ENCODE measurements around the gene HRH1.

HRH1 gene

DNA sequence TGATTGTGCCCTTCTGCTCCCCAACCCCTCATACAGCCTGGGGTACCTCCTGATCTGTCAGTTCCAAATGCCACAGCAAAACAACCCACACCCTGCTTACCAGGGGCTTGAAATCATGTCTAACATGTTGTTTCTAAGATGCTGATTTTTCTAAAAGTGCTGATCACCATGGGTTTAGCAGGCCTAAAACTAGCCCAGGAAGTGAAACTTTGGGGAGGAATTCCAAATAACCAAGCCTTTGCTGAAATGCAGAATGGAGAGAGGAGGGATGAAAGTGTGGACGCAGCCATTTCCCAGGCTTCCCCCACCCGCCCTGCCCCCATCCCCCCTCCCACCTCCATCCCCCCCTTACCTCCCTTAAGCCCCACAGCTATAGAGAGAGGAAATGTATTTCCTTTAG lies 2.0 kb upstream of the HRH1 start:
- TF ChIP-seq, protein P1, sequence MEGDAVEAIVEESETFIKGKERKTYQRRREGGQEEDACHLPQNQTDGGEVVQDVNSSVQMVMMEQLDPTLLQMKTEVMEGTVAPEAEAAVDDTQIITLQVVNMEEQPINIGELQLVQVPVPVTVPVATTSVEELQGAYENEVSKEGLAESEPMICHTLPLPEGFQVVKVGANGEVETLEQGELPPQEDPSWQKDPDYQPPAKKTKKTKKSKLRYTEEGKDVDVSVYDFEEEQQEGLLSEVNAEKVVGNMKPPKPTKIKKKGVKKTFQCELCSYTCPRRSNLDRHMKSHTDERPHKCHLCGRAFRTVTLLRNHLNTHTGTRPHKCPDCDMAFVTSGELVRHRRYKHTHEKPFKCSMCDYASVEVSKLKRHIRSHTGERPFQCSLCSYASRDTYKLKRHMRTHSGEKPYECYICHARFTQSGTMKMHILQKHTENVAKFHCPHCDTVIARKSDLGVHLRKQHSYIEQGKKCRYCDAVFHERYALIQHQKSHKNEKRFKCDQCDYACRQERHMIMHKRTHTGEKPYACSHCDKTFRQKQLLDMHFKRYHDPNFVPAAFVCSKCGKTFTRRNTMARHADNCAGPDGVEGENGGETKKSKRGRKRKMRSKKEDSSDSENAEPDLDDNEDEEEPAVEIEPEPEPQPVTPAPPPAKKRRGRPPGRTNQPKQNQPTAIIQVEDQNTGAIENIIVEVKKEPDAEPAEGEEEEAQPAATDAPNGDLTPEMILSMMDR (IDR thresholded peaks at IDR 0.05; ENCODE audit: borderline replicate concordance, control extremely low read depth, extremely low read depth, insufficient read depth, missing control alignments) = no peak
- in situ Hi-C loops (cut with MboI; ENCODE audit: low sequenced_read_pairs, unreplicated experiment) = no loop called here

DNA sequence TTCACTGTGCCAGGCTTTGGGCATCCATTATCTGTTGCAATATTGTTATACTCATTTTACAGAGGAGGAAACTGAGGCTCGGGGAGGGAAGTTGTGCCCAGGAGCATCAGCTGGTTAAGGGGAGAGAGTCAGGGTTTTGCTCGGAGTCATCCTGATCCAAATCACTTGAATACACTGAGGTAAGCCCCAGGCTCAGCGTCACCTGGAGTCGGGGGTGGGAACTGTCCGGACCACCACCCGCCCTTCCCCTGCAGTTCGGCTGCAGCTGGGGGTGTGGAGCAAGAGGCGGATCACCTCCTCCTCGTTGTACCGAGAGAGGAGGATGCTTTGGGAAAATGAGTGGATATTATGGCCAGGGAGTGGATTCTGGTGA lies 646 bp downstream of the HRH1 start:
- in situ Hi-C loops (cut with MboI; ENCODE audit: low sequenced_read_pairs, unreplicated experiment) = no loop called here
- DNase-seq (ENCODE audit: low spot score) = no peak
- TF ChIP-seq, protein P1 (IDR thresholded peaks at IDR 0.05; ENCODE audit: borderline replicate concordance, control extremely low read depth, extremely low read depth, insufficient read depth, missing control alignments) = no peak

More for the DNA sequence above, 2.0 kb upstream of the HRH1 start:
- DNase-seq (ENCODE audit: low spot score) = no peak

DNA sequence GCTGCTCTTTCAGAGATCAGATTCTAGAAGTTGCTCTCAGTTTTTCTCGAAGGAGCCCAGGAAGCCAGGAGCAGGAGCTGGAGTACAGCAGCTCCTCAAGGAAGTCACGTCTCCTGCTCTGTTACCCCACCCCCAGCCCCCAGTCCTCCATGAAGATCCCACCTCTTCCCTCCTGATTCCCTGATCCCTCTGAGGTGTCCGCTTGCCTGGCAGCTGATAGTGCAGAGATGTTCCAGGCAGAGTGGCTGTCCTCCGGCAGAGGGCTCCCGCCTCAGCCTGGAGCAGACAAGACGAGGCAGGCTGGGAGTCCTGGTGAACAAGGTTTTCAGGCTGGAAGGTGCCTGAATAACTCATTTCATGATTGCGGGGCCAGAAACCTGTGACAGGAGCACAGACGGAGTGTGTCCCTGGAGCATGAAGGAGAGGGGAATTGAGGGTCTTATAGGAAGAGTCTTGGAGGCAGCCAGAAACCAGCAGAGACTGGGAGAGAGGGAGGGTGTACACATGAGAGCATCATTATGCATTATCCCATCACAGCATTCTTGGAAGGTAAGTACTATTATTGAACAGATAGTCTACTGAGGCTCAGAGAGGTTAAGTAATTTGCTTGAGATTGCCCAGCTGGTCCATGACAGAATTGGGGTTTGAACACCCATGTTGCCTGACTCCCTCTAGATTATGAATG lies 1.2 kb downstream of the HRH1 start:
- in situ Hi-C loops (cut with MboI; ENCODE audit: low sequenced_read_pairs, unreplicated experiment) = no loop called here
- TF ChIP-seq, protein P1 (IDR thresholded peaks at IDR 0.05; ENCODE audit: borderline replicate concordance, control extremely low read depth, extremely low read depth, insufficient read depth, missing control alignments) = no peak
- no peak for DNase-seq (ENCODE audit: low spot score)

DNA sequence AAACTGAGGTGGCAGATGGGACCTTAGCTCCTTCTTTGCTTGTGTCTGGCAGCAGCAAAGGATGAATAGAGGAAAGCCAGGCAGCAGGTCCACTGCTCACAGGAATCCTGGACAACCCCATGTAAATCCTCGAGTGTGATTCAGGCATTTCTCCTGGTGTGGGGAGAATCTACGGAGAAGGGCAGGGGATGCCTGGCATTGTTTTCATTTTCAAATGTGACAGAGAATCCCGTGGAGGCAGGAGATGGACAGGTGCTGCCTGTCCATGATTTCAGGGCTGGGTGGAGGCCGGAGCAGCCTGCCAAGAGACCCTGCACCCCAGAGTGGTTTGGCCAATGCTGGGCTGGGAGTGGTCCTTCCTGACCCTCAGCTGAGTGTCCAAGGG lies 1.7 kb downstream of the HRH1 start:
- DNase-seq (ENCODE audit: low spot score) = no peak
- in situ Hi-C loops (cut with MboI; ENCODE audit: low sequenced_read_pairs, unreplicated experiment) = no loop called here
- TF ChIP-seq, protein P1 (IDR thresholded peaks at IDR 0.05; ENCODE audit: borderline replicate concordance, control extremely low read depth, extremely low read depth, insufficient read depth, missing control alignments) = no peak

DNA sequence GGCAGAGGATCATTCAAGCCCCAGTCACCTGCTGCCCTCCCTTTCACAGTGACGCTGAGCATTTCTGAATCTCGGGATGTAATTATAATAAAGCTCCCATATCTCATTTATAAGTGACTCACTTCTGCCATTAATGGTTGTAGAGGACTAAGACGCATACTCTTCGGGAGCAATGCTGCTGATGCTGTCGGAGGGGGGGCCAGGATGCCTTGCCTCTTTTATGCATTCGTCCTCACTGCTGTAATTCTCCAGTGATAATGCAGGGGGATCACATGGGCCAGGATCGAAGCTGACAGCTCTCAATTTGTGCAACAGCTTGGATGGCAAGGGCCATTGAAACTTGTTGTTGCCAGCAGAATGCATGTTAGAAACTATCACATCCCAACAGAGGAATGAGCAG lies 3.1 kb downstream of the HRH1 start:
- no peak for DNase-seq (ENCODE audit: low spot score)
- TF ChIP-seq, protein P1 (IDR thresholded peaks at IDR 0.05; ENCODE audit: borderline replicate concordance, control extremely low read depth, extremely low read depth, insufficient read depth, missing control alignments) = no peak
- in situ Hi-C loops (cut with MboI; ENCODE audit: low sequenced_read_pairs, unreplicated experiment) = no loop called here

DNA sequence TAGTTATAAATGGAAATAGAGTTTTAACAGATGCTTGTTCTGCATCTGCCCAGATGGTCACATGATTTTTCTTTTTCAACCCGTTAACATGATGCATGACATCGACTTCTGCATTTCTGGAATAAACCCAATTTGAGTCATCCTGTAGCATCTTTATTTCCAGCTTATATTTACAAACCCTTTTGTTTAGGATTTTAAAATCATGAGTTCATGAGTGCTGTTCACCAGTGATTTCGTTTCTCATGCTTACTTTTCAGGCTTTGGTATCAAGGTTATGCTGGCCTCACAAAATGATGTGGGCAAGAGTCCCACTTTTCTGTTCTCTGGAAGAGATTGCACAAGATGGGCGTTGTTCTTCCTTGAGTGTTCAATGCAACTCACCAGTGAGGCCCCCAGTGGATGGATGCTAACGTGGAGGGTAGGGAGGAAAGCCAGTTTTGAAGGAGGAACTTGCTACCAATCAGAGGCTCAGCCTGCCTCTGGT lies 5.2 kb downstream of the HRH1 start:
- in situ Hi-C loops (cut with MboI; ENCODE audit: low sequenced_read_pairs, unreplicated experiment) = no loop called here
- DNase-seq (ENCODE audit: low spot score) = no peak
- TF ChIP-seq, protein P1 (IDR thresholded peaks at IDR 0.05; ENCODE audit: borderline replicate concordance, control extremely low read depth, extremely low read depth, insufficient read depth, missing control alignments) = no peak

All from GM13976 (cell line).